K562 (cell line): ENCODE results near the gene DDX23. TPM values are rescaled to one million over a fixed set of nuclear protein-coding genes. Genes with fewer than 3 reads are reported as not detected.

Source experiments
- GTF2A2 ChIP-seq: IDR thresholded peaks from 2 replicates; pipeline ENCODE4 v1.6.1; 2016; ENCODE audit warnings: mild to moderate bottlenecking, missing genetic modification characterization, missing compliant biosample characterization
- MYBL2 ChIP-seq, 2 experiments: fragments of 450-650 bp in 1 of 2; sonication (generic) in 1 of 2; formaldehyde crosslinking in 1 of 2; IDR thresholded peaks; 2 replicates each; pipeline versions ENCODE4 v1.6.1 to v1.8.1; 2017 to 2022; ENCODE audit warnings: borderline replicate concordance in 1 of 2, inconsistent platforms in 1 of 2, low read depth in 1 of 2, mild to moderate bottlenecking in 1 of 2, missing genetic modification reagents in 1 of 2, moderate library complexity in 1 of 2
- NUFIP1 ChIP-seq: fragments of 450-650 bp; IDR thresholded peaks from 2 replicates; pipeline ENCODE4 v1.6.1; 2018; ENCODE audit not compliant: partially characterized antibody
- PRPF4 ChIP-seq: fragments of 200-400 bp; formaldehyde crosslinking; IDR thresholded peaks from one replicate; pipeline ENCODE4 v1.6.1; 2017; ENCODE audit warnings: low read length, low read depth, mild to moderate bottlenecking; ENCODE audit not compliant: insufficient read depth, poor library complexity, severe bottlenecking
- RAD21 ChIP-seq, 2 experiments: fragments of 250-450 bp in 1 of 2; fragments of 450-650 bp in 1 of 2; sonication (Bioruptor Pico) in 1 of 2; formaldehyde crosslinking in 1 of 2; IDR thresholded peaks in 1 of 2; conservative IDR thresholded peaks in 1 of 2; 2 replicates each; pipeline versions ENCODE4 v1.4.0 to v1.8.0; 2020 to 2022; ENCODE audit warnings: mild to moderate bottlenecking in 2 of 2, moderate library complexity in 1 of 2
- TSHZ1 ChIP-seq: fragments of 250-450 bp; sonication (Bioruptor Pico); IDR thresholded peaks from 2 replicates; pipeline ENCODE4 v1.4.0; 2020; ENCODE audit warnings: mild to moderate bottlenecking, moderate library complexity
- ZBTB2 ChIP-seq: fragments of 450-650 bp; IDR thresholded peaks from 2 replicates; pipeline ENCODE4 v1.6.1; 2016; ENCODE audit warnings: antibody characterized with exemption
- ZBTB5 ChIP-seq: fragments of 450-650 bp; IDR thresholded peaks from 2 replicates; pipeline ENCODE4 v1.6.1; 2017; ENCODE audit warnings: antibody characterized with exemption
- ZC3H4 ChIP-seq: sonication (generic); formaldehyde crosslinking; IDR thresholded peaks from 2 replicates; pipeline ENCODE4 v1.9.0; 2021; ENCODE audit warnings: missing genetic modification reagents, borderline replicate concordance
- ZFP30 ChIP-seq: fragments of 250-450 bp; sonication (Bioruptor Pico); IDR thresholded peaks from 2 replicates; pipeline ENCODE4 v1.8.0; 2022; ENCODE audit warnings: moderate library complexity, mild to moderate bottlenecking, inconsistent platforms, borderline replicate concordance
- ZNF121 ChIP-seq: sonication (generic); formaldehyde crosslinking; conservative IDR thresholded peaks from 2 replicates; pipeline ENCODE4 v1.8.0; 2022; ENCODE audit warnings: missing genetic modification reagents
- ZNF639 ChIP-seq, 2 experiments: fragments of 200-800 bp in 1 of 2; sonication (Bioruptor generic) in 1 of 2; sonication (generic) in 1 of 2; formaldehyde crosslinking in 1 of 2; IDR thresholded peaks in 1 of 2; conservative IDR thresholded peaks in 1 of 2; 2 replicates each; pipeline versions ENCODE4 v1.5.0 to v1.6.1; 2016 to 2020; ENCODE audit warnings: missing compliant biosample characterization in 1 of 2, missing genetic modification characterization in 1 of 2, missing genetic modification reagents in 1 of 2
- ZNF766 ChIP-seq: fragments of 200-800 bp; sonication (Bioruptor generic); conservative IDR thresholded peaks from 2 replicates; pipeline ENCODE4 v1.6.1; 2016; ENCODE audit warnings: missing genetic modification characterization, missing compliant biosample characterization
- polyA plus RNA-seq, 8 experiments: library from polyadenylated mRNA; depleted of rRNA in 4 of 8; stranded (reverse) in 5 of 8; unstranded in 3 of 8; fragments of >200 nt; fragmentation: Nextera tagmentation in 2 of 8; fragmentation: Illumina TruSeq in 1 of 8; extraction: Ambion mirVana in 2 of 8; extraction: Trizol in 1 of 8; gene quantifications; 2 replicates each; pipeline versions ENCODE4 v1.2.1 to v1.2.3, GENCODE V29; 2011 to 2014; ENCODE audit warnings: inconsistent platforms in 1 of 8, missing spikeins in 1 of 8
- total RNA-seq, 7 experiments: library from RNA; depleted of rRNA in 6 of 7; stranded (reverse); fragments of >200 nt in 6 of 7; fragmentation: Illumina TruSeq in 2 of 7; extraction: Trizol in 2 of 7; gene quantifications; 2 replicates each; pipeline versions ENCODE4 v1.2.1 to v1.2.3, GENCODE V29; 2011 to 2021; ENCODE audit warnings: low replicate concordance in 1 of 7

Gene DDX23
- total and polyA plus RNA-seq, 9 of the 15 experiments (the other 6 are each of a cell fraction or from before 2014, with no cell fraction given): 32.4 to 138 (median 104) TPM

- no peak for TF ChIP-seq ZBTB5
- no peak for TF ChIP-seq ZC3H4 (CRISPR knock-in tag)
- TF ChIP-seq RAD21 (CRISPR knock-in tag; conservative IDR thresholded peaks at IDR 0.05 in 1 of 2, IDR thresholded peaks at IDR 0.05 in 1 of 2): no peak
- TF ChIP-seq ZBTB2: no peak
- no peak for TF ChIP-seq PRPF4
- TF ChIP-seq ZFP30 (CRISPR knock-in tag): no peak
- no peak for TF ChIP-seq TSHZ1 (CRISPR knock-in tag)
- no peak for TF ChIP-seq ZNF639 (CRISPR knock-in tag; conservative IDR thresholded peaks at IDR 0.05 in 1 of 2, IDR thresholded peaks at IDR 0.05 in 1 of 2)
- TF ChIP-seq ZNF121 (CRISPR knock-in tag): no peak
- no peak for TF ChIP-seq NUFIP1
- TF ChIP-seq MYBL2 (IDR thresholded peaks at IDR 0.05; ENCODE audit: low read depth): no peak
- no peak for TF ChIP-seq MYBL2 (CRISPR knock-in tag; IDR thresholded peaks at IDR 0.05; ENCODE audit: borderline replicate concordance)
- TF ChIP-seq GTF2A2 (tag): no peak
- no peak for TF ChIP-seq ZNF766 (CRISPR knock-in tag)
Observed at GRCh38 chr12:48866052-48866711, 14.2 kb upstream of the DDX23 start (continued).
